Right lung (tissue), 5 donors: Measurements from ENCODE around the gene CPNE4. TPM values are rescaled to one million over a fixed set of nuclear protein-coding genes. Genes with fewer than 3 reads are reported as not detected.
A peak's percentile ranks its signal among the peaks of the same experiment; 100 is the strongest.
"Not testable (repeated sequence)": the region's sequence is repeated elsewhere in the genome, so short reads cannot be mapped to it uniquely, and the experiment has no call there.

Experiments used
- DNase-seq, 2 donors: peaks; one replicate each; pipeline ENCODE4 v3.0.0-alpha.2; 2013
- polyA plus RNA-seq, 5 donors: library from polyadenylated mRNA; unstranded; fragments of 120-200 nt; gene quantifications; one replicate each; pipeline versions ENCODE4 v1.2.1 to v1.2.3, GENCODE V29; 2013; ENCODE audit warnings: inconsistent platforms in 1 of 5, low replicate concordance in 1 of 5; ENCODE audit not compliant: insufficient read length in 5 of 5, insufficient read depth in 1 of 5

The CPNE4 gene
- polyA plus RNA-seq, 5 donors: 0.38 to 1.5 (median 0.76) TPM

GRCh38 chr3:131962982-131963381 lies 71.8 kb downstream of the CPNE4 start:
- no peak for DNase-seq

GRCh38 chr3:131960324-131960723 lies 74.5 kb downstream of the CPNE4 start:
- no peak for DNase-seq

- DNase-seq: no peak
Observed at GRCh38 chr3:131957980-131958379, 76.8 kb downstream of the CPNE4 start.

GRCh38 chr3:131957511-131957910 lies 77.3 kb downstream of the CPNE4 start:
- DNase-seq: no peak

- DNase-seq: no peak
Observed at GRCh38 chr3:131948806-131949205, 86.0 kb downstream of the CPNE4 start.

- no peak for DNase-seq
Observed at GRCh38 chr3:131944676-131945075, 90.1 kb downstream of the CPNE4 start.

GRCh38 chr3:131933665-131934064 lies 101.1 kb downstream of the CPNE4 start:
- no peak for DNase-seq

- no peak for DNase-seq
Observed at GRCh38 chr3:131928593-131928992, 106.2 kb downstream of the CPNE4 start.

GRCh38 chr3:131925571-131925970 lies 109.2 kb downstream of the CPNE4 start:
- no peak for DNase-seq

GRCh38 chr3:131922356-131922755 lies 112.5 kb downstream of the CPNE4 start:
- DNase-seq: no peak

GRCh38 chr3:131917006-131917405 lies 117.8 kb downstream of the CPNE4 start:
- DNase-seq: no peak

- no peak for DNase-seq
Observed at GRCh38 chr3:131914090-131914691, 120.6 kb downstream of the CPNE4 start.

- no peak for DNase-seq
Observed at GRCh38 chr3:131912255-131912654, 122.6 kb downstream of the CPNE4 start.

GRCh38 chr3:131907796-131908195 lies 127.0 kb downstream of the CPNE4 start:
- DNase-seq: peak; percentile 0 to 6

GRCh38 chr3:131903988-131904415 lies 130.8 kb downstream of the CPNE4 start:
- DNase-seq: no peak

GRCh38 chr3:131901686-131902085 lies 133.1 kb downstream of the CPNE4 start:
- no peak for DNase-seq

GRCh38 chr3:131900891-131901290 lies 133.9 kb downstream of the CPNE4 start:
- no peak for DNase-seq

GRCh38 chr3:131899021-131899420 lies 135.8 kb downstream of the CPNE4 start:
- DNase-seq: no peak

- DNase-seq: no peak
Observed at GRCh38 chr3:131898346-131898745, 136.5 kb downstream of the CPNE4 start.

GRCh38 chr3:131896285-131896684 lies 138.5 kb downstream of the CPNE4 start:
- DNase-seq: no peak

GRCh38 chr3:131895766-131896165 lies 139.0 kb downstream of the CPNE4 start:
- no peak for DNase-seq

- no peak for DNase-seq
Observed at GRCh38 chr3:131892331-131892730, 142.5 kb downstream of the CPNE4 start.

- DNase-seq: not testable (repeated sequence)
Observed at GRCh38 chr3:131885871-131886270, 148.9 kb downstream of the CPNE4 start.

GRCh38 chr3:131883711-131884407 lies 151.0 kb downstream of the CPNE4 start:
- no peak for DNase-seq
